GM18511 (cell line): ENCODE data around the gene TNKS2.
"Not testable (repeated sequence)": the region's sequence is repeated elsewhere in the genome, so short reads cannot be mapped to it uniquely, and the experiment has no call there.

ENCODE experiments used
- ATAC-seq: cut with Tn5 transposase; IDR thresholded peaks from one replicate; pipeline ENCODE4 v1.9.1; 2021; ENCODE audit warnings: mild to moderate bottlenecking, moderate library complexity; ENCODE audit not compliant: unreplicated experiment

Gene TNKS2

GRCh38 chr10:91797874-91798648 is at the start of gene TNKS2:
TSS of gene TNKS2 (plus strand) at chr10:91798426. CDS start at chr10:91798691, 265 bp downstream.
- peak; percentile 70 for ATAC-seq

GRCh38 chr10:91749592-91749991 is 48.6 kb upstream of the TNKS2 start:
- ATAC-seq = not testable (repeated sequence)

DNA sequence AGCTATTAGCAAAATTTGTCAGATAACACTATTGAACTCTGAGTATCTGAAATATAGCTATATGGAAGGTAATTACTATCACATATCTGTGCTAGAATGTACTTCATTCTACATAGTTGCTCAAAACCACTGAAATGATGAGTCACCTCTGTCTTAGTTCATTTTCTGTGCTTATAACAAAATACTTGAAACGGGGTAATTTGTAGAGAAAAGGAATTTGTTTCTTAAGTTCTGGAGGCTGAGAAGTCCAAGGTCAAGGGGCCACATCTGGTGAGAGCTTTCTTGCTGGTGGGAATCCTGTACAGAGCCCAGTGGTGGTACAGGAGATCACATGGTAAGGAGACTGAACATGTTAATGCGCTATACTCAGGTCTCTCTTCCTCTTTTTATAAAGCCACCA is 41.9 kb upstream of the TNKS2 start:
- ATAC-seq = no peak

- no peak for ATAC-seq
Measured at GRCh38 chr10:91758303-91759146, 39.7 kb upstream of the TNKS2 start.

- no peak for ATAC-seq
Measured at GRCh38 chr10:91759581-91759986, 38.6 kb upstream of the TNKS2 start.

GRCh38 chr10:91761721-91762120 is 36.5 kb upstream of the TNKS2 start:
- ATAC-seq = no peak

GRCh38 chr10:91762878-91763277 is 35.3 kb upstream of the TNKS2 start:
- ATAC-seq = no peak

- no peak for ATAC-seq
Measured at GRCh38 chr10:91766676-91767075, 31.6 kb upstream of the TNKS2 start.

GRCh38 chr10:91768123-91768522 is 30.1 kb upstream of the TNKS2 start:
- no peak for ATAC-seq

- ATAC-seq = no peak
Measured at GRCh38 chr10:91771907-91772306, 26.3 kb upstream of the TNKS2 start.

DNA sequence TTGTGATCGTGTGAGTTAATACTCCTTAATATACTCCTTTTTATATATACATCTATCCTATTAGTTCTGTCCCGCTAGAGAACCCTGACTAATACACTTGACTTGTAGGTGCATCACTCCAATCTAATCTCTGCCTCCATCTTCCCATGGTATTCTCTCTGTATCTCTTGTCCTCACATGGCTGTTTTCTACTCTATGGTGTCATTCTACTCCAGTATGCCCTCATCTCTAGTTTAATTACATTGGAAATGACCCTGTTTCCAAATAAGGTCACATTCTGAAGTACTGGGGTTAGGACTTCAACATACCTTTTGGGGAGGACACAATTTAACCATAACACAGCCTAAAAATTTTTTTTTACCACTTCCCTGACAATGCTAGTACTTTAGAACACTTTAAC is 25.8 kb upstream of the TNKS2 start:
- no peak for ATAC-seq

DNA sequence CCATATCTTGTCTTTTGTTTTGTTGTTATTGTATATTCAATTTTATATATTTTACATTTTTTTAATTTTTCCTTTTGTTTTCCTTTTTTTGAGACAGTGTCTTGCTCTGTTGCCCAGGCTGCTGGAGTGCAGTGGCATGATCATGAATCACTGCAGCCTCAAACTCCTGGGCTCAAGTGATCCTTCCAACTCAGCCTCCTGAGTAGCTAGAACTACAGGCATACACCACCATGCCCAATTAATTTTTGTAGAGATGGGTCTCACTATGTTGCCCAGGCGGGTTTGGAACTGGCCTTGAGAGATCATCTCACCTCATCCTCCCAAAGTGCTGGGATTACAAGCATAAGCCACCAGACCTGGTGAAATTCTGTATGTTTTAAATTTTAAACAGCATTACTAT is 25.4 kb upstream of the TNKS2 start:
- ATAC-seq = no peak

- ATAC-seq = no peak
Measured at GRCh38 chr10:91774571-91774970, 23.7 kb upstream of the TNKS2 start.

- ATAC-seq = no peak
Measured at GRCh38 chr10:91775731-91776130, 22.5 kb upstream of the TNKS2 start.

DNA sequence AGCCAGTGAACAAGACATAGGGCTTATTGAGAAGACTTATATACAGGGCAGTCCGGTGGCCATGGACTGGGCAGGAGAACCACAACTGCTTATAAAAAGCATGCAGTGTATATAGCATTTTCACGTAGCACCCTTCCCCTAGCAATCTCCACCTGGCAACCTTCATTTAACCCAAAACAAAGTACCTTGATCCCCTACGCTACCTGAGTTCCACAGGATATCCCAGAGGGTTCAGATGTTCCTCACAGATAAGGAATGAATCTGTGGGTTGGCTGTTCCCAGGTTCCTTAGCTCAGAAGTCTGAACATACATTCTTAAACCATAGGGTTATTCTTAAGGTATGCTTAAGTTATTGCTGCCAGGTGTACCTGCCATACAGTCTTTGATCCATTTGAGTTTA is 22.0 kb upstream of the TNKS2 start:
- ATAC-seq = no peak

DNA sequence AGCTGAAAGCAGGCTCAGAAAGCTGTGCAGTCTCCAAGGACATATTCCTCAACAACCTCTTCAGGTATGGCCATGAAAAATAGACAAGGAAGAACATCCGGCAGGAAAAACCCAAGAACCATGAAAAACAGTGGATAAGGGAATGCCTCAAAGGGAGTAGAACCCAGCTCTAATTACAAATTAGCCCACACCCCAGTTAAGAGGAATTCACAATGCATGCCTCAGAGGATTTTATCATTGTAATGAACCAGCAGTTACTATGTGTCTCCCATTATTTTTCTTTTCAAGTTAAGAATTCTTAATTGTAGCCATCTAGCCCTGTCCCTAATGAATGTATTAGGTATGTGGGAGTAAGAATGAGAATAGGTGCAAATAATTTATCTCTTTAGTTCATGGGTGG is 19.7 kb upstream of the TNKS2 start:
- ATAC-seq = no peak

DNA sequence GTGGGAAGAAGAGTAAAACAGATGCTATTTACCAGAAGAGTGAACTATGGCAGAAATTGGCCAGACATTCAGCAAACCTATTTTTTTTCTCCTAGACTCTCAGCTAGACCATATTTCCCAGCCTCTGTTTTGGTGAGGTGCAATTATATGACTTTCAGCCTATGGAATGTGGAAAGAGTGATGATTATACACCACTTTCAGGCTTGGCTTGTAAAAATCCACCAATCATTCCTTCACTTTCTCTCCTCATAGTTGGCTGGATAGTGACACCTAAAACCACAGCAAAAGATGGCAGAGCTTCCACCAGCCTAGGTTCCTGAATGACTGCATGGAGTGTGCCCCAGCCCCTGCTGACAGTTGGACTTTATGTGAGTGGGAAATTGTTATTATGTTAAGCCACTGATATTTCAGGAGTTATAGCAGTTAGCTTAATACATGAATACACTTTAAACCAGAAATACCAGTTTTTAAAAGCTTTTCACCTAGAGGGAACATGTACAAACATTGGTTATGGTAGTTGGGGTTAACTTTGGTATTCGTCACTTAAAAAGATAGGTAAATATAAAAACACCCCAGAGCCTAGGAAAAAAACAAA is 19.1 kb upstream of the TNKS2 start:
- ATAC-seq = no peak

GRCh38 chr10:91782539-91782938 is 15.7 kb upstream of the TNKS2 start:
- ATAC-seq = no peak

DNA sequence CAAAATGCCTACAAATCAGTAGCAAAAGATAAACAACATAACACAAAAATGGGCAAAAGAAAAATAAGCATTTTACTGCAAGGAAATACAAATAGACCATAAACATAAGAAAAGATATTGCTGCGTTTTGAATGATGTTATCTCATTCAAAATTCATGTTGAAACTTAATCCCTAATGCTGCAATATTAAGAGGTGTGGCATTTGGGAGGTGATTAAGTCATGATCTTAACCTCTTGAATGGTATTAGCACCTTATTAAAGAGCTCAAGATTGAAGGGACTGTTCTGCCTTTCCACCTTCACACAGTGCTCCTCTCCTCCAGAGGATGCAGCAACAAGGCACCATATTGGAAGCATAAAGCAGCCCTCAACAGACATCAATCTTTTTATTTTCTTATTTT is 12.4 kb upstream of the TNKS2 start:
- no peak for ATAC-seq

GRCh38 chr10:91787258-91787657 is 11.0 kb upstream of the TNKS2 start:
- ATAC-seq = no peak

GRCh38 chr10:91787810-91788209 is 10.4 kb upstream of the TNKS2 start:
- no peak for ATAC-seq

GRCh38 chr10:91788527-91788926 is 9.7 kb upstream of the TNKS2 start:
- no peak for ATAC-seq
